ENCODE measurements around the gene MRTO4. TPM values are rescaled to one million over a fixed set of nuclear protein-coding genes. Genes with fewer than 3 reads are reported as not detected.
"Not testable (repeated sequence)": the region's sequence is repeated elsewhere in the genome, so short reads cannot be mapped to it uniquely, and the experiment has no call there.

Gene MRTO4
- total RNA-seq, 1 experiment from 2014 or later: 90.1 TPM

GRCh38 chr1:19269427-19270342 lies 18.1 kb downstream of the MRTO4 start:
- H3K27ac ChIP-seq (ENCODE audit: low read length); POLR2A ChIA-PET; CTCF ChIA-PET: not testable (repeated sequence)

GRCh38 chr1:19270343-19270730 lies 18.7 kb downstream of the MRTO4 start:
- POLR2A ChIA-PET: interaction anchor here (0.6 kb wide), 1 partner anchor 21 kb away, joined by 17 read pairs; no protein-coding TSS in a partner anchor
- H3K9me3 ChIP-seq (ENCODE audit: control insufficient read depth, insufficient read depth, low read depth, low read length); in situ Hi-C loops (cut with HindIII; ENCODE audit: low pct_unique_long_range_greater_than_20kb, low sequenced_read_pairs); DNase-seq (ENCODE audit: low read depth, low spot score); H3K27me3 ChIP-seq (ENCODE audit: control insufficient read depth, insufficient read depth, low read length); intact Hi-C loops (cut with micrococcal nuclease; ENCODE audit: unreplicated experiment); H3K4me3 ChIP-seq (ENCODE audit: low read depth in 2 of 2, low read length in 2 of 2); CTCF ChIA-PET; BruUV-seq (replicated peaks); H3K27ac ChIP-seq (ENCODE audit: low read length); H3K4me1 ChIP-seq (ENCODE audit: control insufficient read depth, insufficient read depth, low read length); H3K36me3 ChIP-seq (ENCODE audit: control insufficient read depth, insufficient read depth, low read length): not testable (repeated sequence)
- ATAC-seq: peak; percentile 22; the same call in 1 of the 2 replicates

More at GRCh38 chr1:19269427-19270342, 18.1 kb downstream of the MRTO4 start:
- DNase-seq (ENCODE audit: low read depth, low spot score); H3K27me3 ChIP-seq (ENCODE audit: control insufficient read depth, insufficient read depth, low read length); H3K4me1 ChIP-seq (ENCODE audit: control insufficient read depth, insufficient read depth, low read length); in situ Hi-C loops (cut with HindIII; ENCODE audit: low pct_unique_long_range_greater_than_20kb, low sequenced_read_pairs); H3K36me3 ChIP-seq (ENCODE audit: control insufficient read depth, insufficient read depth, low read length); intact Hi-C loops (cut with micrococcal nuclease; ENCODE audit: unreplicated experiment); BruUV-seq (replicated peaks); H3K9me3 ChIP-seq (ENCODE audit: control insufficient read depth, insufficient read depth, low read depth, low read length); H3K4me3 ChIP-seq (ENCODE audit: low read depth in 2 of 2, low read length in 2 of 2): not testable (repeated sequence)
- peak; percentile 28; the same call in 1 of the 2 replicates for ATAC-seq

GRCh38 chr1:19272064-19272463 lies 20.5 kb downstream of the MRTO4 start:
- TF ChIP-seq SIN3A (IDR thresholded peaks at IDR 0.05; ENCODE audit: borderline replicate concordance, insufficient read depth, low read depth, low read length) (no peak), TCF7L2 (IDR thresholded peaks at IDR 0.05; ENCODE audit: low read depth, low read length) (no peak), POLR2AphosphoS5 (IDR thresholded peaks at IDR 0.05; ENCODE audit: low read depth, low read length) (no peak), CTCF (IDR thresholded peaks at IDR 0.05) (no peak), REST (IDR thresholded peaks at IDR 0.05; ENCODE audit: insufficient read depth in 1 of 2, low read depth in 2 of 2, low read length in 1 of 2) (no peak)
- no peak overlapping the region for H3K27ac ChIP-seq (ENCODE audit: low read length)
- H3K36me3 ChIP-seq (ENCODE audit: control insufficient read depth, insufficient read depth, low read length): no peaks in the 10 kb centered on the region
- H3K4me3 ChIP-seq (ENCODE audit: low read depth in 2 of 2, low read length in 2 of 2): no peak overlapping the region
- intact Hi-C loops (cut with micrococcal nuclease; ENCODE audit: unreplicated experiment): no loop called here
- H3K9me3 ChIP-seq (ENCODE audit: control insufficient read depth, insufficient read depth, low read depth, low read length): no peaks in the 10 kb centered on the region
- CTCF ChIA-PET: no interaction called here
- no TSS peak for BruUV-seq (replicated peaks)
- no peaks in the 10 kb centered on the region for H3K27me3 ChIP-seq (ENCODE audit: control insufficient read depth, insufficient read depth, low read length)
- no peaks in the 10 kb centered on the region for H3K4me1 ChIP-seq (ENCODE audit: control insufficient read depth, insufficient read depth, low read length)
- in situ Hi-C loops (cut with HindIII; ENCODE audit: low pct_unique_long_range_greater_than_20kb, low sequenced_read_pairs): no loop called here
- DNase-seq (ENCODE audit: low read depth, low spot score) (no peak), ATAC-seq (no peak)
- POLR2A ChIA-PET: no interaction called here
